Inflammatory macrophage treated with lipopolysaccharide for 4 hours (primary cell): Measurements from ENCODE around the gene ATF4.

ENCODE experiments used
- DNase-seq: peaks from one replicate; pipeline ENCODE4 v3.0.0-alpha.2; 2020

The ATF4 gene

DNA sequence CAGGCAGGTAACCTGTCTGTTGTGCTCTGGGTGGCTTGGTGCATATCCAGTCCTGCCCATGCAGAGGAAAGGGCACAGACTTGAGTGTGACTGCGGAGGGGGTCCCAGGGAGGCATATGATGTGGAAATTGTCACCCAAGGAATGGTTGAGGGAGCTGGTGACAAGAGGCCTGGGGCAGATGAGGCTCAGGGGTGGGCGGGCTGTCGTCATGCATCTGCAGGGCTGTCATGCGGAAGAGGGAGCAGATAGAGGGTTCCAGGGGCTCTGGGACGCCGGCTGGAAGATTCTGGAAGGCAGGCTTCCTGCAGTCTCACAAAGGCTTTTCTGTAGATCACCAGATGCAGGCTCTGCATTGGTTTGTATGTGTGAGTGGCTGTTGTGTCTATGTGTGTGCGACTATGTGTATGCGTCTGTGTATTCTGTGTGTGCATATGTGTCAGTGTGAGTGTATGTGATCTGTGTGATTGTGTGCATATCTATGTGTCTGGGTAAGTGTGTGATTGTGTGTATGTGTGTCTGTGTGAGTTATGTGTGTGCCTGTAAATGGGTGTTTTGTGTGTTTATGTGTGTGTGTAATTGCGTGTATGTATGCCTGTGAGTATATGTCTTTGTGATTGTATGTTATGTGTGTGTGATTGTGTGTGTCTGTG lies 42.6 kb downstream of the ATF4 start:
- DNase-seq: no peak

DNA sequence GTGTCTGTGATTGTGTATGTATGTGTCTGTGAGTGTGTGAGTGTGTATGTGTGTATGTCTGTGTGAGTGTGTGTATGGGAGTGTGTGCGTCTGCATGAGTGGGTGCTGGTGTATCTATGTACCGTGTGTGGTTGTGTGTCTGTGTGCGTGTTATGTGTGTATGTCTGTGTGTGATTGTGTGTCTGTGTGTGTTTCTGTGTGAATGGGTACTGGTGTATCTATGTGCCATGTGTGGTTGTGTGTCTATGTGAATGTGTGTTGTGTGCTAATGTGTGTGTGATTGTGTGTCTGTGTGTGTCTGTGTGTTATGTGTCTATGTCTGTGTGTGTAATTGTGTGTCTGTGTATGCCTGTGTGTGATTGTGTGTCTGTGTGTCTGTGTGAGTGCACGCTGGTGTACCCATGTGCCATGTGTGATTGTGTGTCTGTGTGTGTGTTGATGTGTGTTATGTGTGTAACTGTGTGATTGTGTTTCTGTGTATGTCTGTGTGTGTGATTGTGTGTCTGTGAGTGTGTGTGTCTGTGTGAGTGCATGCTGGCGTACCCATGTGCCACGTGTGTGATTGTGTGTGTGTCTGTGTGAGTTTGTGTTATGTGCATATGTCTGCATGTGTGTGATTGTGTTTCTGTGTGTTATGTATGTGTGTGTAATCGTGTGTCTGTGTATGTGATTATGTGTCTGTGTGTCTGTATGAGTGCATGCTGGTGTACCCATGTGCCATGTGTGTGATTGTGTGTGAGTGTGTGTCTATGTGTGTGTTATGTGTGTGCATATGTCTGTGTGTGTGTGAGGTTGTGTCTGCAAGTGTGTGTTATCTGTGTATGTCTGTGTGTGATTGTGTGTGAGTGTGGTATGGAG lies 43.4 kb downstream of the ATF4 start:
- DNase-seq: no peak

DNA sequence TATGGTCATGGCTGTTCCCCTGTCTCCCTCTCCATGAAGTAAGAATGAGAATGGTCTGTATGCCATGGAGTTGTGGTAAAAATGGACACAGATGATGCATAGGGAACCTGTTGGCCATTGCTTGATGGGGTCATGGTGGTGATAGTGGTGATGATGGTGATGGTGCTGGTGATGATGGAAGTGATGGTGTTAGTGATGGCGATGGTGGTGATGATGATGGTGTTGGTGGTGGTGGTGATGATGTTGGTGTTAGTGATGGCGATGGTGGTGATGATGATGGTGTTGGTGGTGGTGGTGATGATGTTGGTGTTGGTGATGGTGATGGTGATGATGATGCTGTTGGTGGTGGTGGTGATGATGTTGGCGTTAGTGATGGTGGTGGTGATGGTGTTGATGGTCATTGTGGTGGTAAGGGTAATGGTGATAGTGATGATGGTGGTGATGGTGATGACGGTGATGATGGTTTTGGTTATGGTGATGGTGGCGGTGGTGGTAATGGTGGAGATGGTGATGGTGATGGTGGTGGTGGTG lies 45.1 kb downstream of the ATF4 start:
- DNase-seq: no peak

DNA sequence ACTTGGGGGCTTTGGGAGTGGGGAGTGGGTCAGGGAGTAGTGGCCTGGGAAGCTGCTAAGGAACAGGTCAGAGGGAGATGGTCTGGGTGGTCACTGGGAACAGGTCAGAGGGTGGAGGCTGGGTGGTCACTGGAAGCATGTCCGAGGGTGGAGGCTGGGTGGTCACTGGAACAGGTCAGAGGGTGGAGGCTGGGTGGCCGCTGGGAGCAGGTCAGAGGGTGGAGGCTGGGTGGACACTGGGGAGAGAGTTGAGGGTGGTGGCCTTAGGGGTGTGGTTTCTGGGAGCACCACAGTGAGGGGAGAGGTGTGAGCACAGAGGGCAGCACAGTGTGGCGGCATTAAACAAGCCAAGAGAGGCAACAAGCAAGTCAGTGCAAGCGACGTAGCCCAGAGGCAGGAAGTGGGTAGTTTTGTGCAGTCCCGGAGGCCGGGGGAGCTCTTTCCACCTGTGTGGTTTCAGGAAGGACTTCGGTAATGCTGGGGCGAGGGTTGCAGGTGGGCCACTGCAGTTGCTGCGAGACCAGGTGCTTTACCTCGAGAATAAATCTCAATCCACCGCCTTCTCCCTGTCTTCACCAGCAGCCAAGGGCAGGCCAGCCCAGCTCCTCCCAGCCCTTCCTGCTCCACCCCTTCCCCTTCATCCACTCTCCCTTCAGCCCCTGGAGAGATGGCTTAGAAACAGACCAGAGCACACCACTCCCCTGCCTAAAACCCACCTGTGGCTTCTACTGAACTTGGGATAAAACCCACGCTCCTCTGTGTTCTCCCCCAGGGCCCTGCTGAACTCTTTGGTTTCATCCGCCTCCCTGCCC lies 47.0 kb downstream of the ATF4 start:
- no peak for DNase-seq

DNA sequence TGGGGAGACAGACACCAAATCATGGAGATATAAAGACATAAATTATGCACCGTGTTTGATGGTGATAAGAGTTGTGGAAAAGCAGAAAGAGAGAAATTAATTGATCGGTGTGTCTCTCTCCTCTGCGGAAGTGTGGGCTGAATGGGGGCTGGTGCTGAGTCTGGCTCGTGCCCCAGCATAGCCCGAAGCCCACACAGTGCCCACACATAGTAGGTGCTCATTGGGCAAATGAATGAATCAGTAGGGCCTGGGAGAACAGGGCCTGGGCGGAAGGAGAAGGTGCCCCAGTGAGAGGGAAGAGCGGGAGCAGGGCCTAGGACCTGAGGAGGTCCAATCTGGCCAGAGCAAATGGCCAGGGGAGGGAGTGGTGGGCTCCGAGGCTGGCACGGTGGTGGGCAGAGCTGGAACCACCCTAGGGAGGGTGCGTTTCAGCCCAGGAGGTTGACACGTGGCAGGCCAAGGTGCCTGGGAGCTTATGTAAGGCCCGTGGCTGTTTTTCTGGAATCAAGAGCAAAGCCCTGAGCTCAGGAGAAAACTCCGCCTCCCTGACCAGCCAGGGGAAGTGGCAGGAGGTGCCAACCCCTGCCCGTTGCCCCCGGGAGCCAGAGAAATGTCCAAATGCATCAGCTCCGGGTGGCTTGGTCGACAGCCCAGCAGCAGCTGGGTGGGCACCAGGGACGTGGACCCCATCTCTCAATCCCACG lies 48.1 kb downstream of the ATF4 start:
- DNase-seq: no peak

DNA sequence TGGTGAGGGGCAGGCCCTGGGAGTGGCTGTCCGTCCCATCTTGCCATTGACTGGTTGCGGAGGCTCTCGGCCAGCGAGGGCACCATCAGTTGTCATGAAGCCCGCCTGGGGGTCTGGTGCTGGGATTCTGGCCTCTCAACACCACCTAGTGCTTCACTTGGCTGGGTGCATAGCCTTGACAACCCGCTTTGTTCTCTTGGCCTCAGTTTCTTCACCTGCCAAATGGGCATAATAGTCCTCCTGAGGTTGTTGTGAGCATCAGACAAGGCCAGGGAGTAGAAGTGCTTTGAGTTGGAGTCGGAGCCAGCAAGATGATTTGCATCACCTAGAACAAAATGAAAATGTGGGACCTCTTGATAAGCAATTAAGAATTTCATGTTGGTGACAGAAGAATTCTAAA lies 48.7 kb downstream of the ATF4 start:
- DNase-seq: no peak

DNA sequence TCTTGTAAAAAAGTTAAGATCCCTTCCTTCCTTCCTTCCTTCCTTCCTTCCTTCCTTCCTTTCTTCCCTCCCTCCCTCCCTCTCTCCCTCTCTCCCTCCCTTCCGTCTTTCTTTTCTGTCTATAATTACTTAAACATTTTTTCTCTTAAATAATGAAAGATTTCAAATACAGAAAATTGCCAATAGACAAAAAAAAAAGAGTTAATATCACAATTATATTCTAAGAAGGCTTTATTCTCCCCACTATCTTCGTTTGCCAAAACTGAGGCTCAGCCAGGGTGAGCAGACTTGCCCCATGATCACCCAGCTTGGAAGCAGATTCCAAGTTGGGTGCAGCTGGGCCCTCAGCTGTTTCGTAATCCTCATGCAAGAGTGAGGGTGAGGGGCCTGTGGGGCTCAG lies 49.9 kb downstream of the ATF4 start:
- DNase-seq: no peak

DNA sequence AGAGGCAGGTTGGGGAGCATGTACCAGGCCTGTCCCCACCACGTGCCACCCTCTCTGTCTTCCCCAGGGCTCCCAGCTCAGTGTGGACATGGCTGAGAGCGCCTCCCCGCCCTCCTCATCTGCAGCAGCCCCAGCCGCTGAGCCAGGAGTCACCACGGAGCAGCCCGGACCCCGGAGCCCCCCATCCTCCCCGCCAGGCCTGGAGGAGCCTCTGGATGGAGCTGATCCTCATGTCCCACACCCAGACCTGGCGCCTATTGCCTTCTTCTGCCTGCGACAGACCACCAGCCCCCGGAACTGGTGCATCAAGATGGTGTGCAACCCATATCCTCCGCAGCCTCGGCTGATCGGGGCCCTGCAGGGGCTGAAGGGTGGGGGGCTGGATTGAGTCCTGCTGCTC lies 50.3 kb downstream of the ATF4 start, which contains the start of gene CACNA1I:
TSS of gene CACNA1I (plus strand) at position 89 of the 400 bp plus-strand sequence. CDS start at position 89, 0 bp downstream.
- no peak for DNase-seq

DNA sequence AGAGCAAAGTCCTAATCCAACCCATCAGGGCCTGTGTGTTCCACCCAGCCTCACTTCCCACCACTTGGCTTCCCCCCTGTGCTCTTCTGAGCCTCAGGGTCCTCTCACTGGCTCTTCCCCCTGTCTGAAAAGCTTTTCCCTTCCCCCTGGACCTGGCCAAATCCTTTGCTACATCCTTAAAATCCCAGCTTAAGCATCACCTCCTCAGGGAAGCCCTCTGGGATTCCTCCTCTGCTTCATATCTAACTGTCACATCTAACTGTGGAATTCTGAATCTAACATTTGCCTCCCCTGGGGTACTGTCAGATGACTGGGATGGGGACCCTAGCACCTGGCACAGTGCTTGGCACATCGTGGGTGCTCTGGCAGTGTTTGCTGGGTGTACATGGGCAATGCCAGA lies 51.2 kb downstream of the ATF4 start:
- DNase-seq: no peak
